Kidney (tissue), 14 donors: ENCODE results near the gene THAP11. TPM values are rescaled to one million over a fixed set of nuclear protein-coding genes. Genes with fewer than 3 reads are reported as not detected.

ENCODE experiments used
- DNase-seq, 5 donors: peaks; one replicate each; pipeline ENCODE4 v3.0.0-alpha.2; 2013 to 2020
- FAIRE-seq: peaks from 2 replicates; lab custom pipeline; 2012; peaks lifted over from hg19 to GRCh38; lab: Jason Lieb, UNC
- H3K27ac ChIP-seq, 2 donors: one replicate each; pipeline ENCODE4 v1.7.0; 2013; ENCODE audit warnings: low read depth in 2 of 2, low read length in 2 of 2, inconsistent platforms in 1 of 2
- H3K27me3 ChIP-seq: one replicate; pipeline ENCODE4 v1.7.1; 2013; ENCODE audit warnings: low read length, inconsistent platforms; ENCODE audit not compliant: control insufficient read depth, insufficient read depth
- H3K36me3 ChIP-seq, 3 donors: one replicate each; pipeline versions ENCODE4 v1.7.0 to v1.7.1; 2013; ENCODE audit warnings: low read length in 3 of 3, control low read depth in 1 of 3, inconsistent platforms in 1 of 3; ENCODE audit not compliant: insufficient read depth in 3 of 3, control insufficient read depth in 2 of 3
- H3K4me1 ChIP-seq, 3 donors: one replicate each; pipeline versions ENCODE4 v1.7.0 to v1.7.1; 2013; ENCODE audit warnings: low read length in 3 of 3, inconsistent platforms in 1 of 3, low read depth in 1 of 3; ENCODE audit not compliant: control insufficient read depth in 2 of 3, insufficient read depth in 2 of 3
- H3K4me3 ChIP-seq, 3 donors: one replicate each; pipeline versions ENCODE4 v1.7.0 to v1.8.1; 2013; ENCODE audit warnings: low read length in 3 of 3, control low read depth in 1 of 3, inconsistent platforms in 1 of 3
- H3K9ac ChIP-seq, 3 donors: one replicate each; pipeline versions ENCODE4 v1.7.0 to v1.7.1; 2013; ENCODE audit warnings: low read length in 3 of 3, control low read depth in 1 of 3, inconsistent platforms in 1 of 3
- H3K9me3 ChIP-seq, 3 donors: one replicate each; pipeline versions ENCODE4 v1.7.0 to v1.7.1; 2013; ENCODE audit warnings: low read length in 3 of 3, control low read depth in 1 of 3, inconsistent platforms in 1 of 3; ENCODE audit not compliant: control insufficient read depth in 2 of 3, insufficient read depth in 1 of 3
- CTCF ChIP-seq: IDR thresholded peaks from 3 replicates; pipeline ENCODE4 v1.5.1; 2012; ENCODE audit warnings: mild to moderate bottlenecking, moderate library complexity, borderline replicate concordance; ENCODE audit not compliant: insufficient read depth; ENCODE audit errors: extremely low read depth
- intact Hi-C: fragments of 100-400 bp; cut with DNase I; formaldehyde crosslinking; loops from one replicate; pipeline ENCODE4 v1.11.1; 2022
- polyA plus RNA-seq: library from polyadenylated mRNA; stranded (reverse); fragments of 350-450 nt; fragmentation: Illumina TruSeq; extraction: RNeasy Lipid Tissue Mini Kit (QIAGEN cat#74804); gene quantifications from one replicate; pipeline ENCODE4 v1.2.3, GENCODE V29; 2014; ENCODE audit warnings: low read depth, low replicate concordance; ENCODE audit not compliant: insufficient read depth
- total RNA-seq: library from RNA; stranded (reverse); fragmentation: NEBNext Ultra II Directional; extraction: Animal tissue kit (Norgen Biotek cat#: 25700); gene quantifications from one replicate; pipeline ENCODE4 v1.2.1, GENCODE V29; 2021
- donor health status: control.
- donor health status: control.
- donor health status: control.
- donor health status: control.
- donor health status: control.
- donor health status: DM: yes; HTN: yes; CAD: no.
- donor health status: Normal renal cell carcinoma (clear cell type).

Gene THAP11
- total and polyA plus RNA-seq, 2 donors from 2014 or later, result 21.4 to 27.0 TPM

DNA sequence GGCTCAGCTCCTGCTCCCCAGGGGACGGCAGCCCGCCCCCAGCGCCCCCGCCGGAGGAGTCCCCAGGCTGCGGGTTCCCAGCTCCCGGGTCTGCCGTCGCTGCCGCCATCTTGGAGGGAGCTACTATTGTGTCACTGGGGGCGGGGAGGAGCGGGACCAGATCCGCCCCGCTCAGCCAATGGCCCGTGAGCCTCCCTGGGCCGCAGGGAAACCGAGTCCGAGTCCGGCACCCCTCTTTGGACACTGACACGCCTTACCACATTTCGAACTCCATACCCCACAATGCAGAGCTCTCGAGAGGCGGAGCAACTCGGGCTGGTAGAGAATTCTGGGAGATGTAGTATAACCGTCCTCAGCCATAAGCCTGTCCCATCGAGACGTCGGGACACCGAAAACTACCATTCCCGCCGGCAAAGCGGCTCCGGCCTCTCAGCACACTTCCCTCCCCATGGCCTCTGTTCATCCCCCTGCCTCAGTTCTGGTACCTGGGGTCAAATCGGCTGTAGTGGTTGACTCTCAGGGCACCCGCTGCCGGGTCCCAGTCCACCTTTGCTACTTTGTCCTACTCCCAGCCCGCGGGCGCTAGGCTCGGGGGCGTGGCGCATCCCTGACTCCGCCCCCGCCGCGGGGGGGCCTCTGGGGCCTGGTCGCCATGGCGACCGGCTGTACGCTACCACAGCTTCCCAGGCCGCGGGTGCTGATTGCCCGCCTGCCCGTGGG is 35.5 kb upstream of the THAP11 start, which contains the start of the genes RANBP10 and TSNAXIP1:
RANBP10 (minus strand) TSS at position 133 of the 720 bp plus-strand sequence; CDS start at position 109, 24 bp downstream.
TSNAXIP1 (plus strand) TSS at position 462 of the 720 bp plus-strand sequence. CDS start 261 bp downstream, outside the sequence.
- Histone ChIP-seq H3K4me1 (peaks cover 0 to 16% (median 11%) of the 10 kb centered on the region in 3 donors), H3K36me3 (peaks cover 0 to 6% (median 4%) of the 10 kb centered on the region in 3 donors), H3K9me3 (no peaks in the 10 kb centered on the region), H3K4me3 (peak within 1 kb of the TSS; percentile 86 to 94 (median 94)), H3K27ac (peak within 1 kb of the TSS; percentile 67 to 79), H3K27me3 (no peaks in the 10 kb centered on the region), H3K9ac (peak within 1 kb of the TSS; percentile 81 to 95 (median 89))
- FAIRE-seq (peak; percentile 98), DNase-seq (peak; percentile 99 to 100 (median 99))
- TF ChIP-seq CTCF, result no peak
- intact Hi-C loops, result no loop called here

DNA sequence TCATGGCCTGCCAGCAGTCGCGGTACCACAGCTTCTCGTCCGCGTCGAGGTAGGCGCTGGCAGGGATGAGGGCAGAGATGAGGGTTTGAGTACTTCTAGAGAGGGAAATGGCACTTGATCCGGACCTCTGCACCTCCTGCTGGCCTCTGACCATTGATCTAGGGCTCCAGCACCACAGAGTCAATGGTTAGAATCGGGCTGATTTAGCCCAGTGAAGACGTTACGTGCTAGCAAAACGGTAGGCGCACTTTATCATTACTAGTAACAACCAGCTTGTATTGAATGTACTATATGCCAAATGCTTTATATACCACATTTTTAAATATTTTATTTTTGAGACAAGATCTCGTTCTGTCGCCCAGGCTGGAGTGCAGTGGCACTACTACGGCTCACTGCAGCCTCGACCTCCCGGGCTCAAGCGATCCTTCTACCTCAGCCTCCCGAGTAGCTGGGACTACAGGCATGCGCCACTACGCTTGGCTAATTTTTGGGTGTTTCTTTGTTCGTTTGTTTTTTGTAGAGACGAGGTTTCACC is 34.9 kb upstream of the THAP11 start:
- peak overlapping the region in 2 of 3 donors; percentile 66 to 73 for H3K9ac ChIP-seq
- peak overlapping the region; percentile 74 to 94 (median 86) for H3K4me3 ChIP-seq
- no peaks in the 10 kb centered on the region for H3K27me3 ChIP-seq
- intact Hi-C loops, result no loop called here
- no peak for FAIRE-seq
- no peak for TF ChIP-seq CTCF
- DNase-seq, result peak in 1 of 5 donors; percentile 7
- peaks cover 0 to 16% (median 11%) of the 10 kb centered on the region in 3 donors for H3K4me1 ChIP-seq
- H3K27ac ChIP-seq, result peak overlapping the region in 1 of 2 donors; percentile 49
- peaks cover 0 to 4% (median 1%) of the 10 kb centered on the region in 3 donors for H3K36me3 ChIP-seq
- no peaks in the 10 kb centered on the region for H3K9me3 ChIP-seq

GRCh38 chr16:67811899-67812298 is 30.2 kb upstream of the THAP11 start:
- intact Hi-C loops, result loop anchor here (10.0 kb wide), 1 partner anchor 113 kb away; no protein-coding TSS in a partner anchor
- no peak for TF ChIP-seq CTCF
- H3K4me1 ChIP-seq, result no peaks in the 10 kb centered on the region
- H3K9me3 ChIP-seq, result no peaks in the 10 kb centered on the region
- no peak for FAIRE-seq
- no peaks in the 10 kb centered on the region for H3K27me3 ChIP-seq
- H3K9ac ChIP-seq, result no peak overlapping the region
- no peaks in the 10 kb centered on the region for H3K36me3 ChIP-seq
- H3K27ac ChIP-seq, result no peak overlapping the region
- H3K4me3 ChIP-seq, result no peak overlapping the region
- no peak for DNase-seq
